ENCODE measurements around the gene SAT2. TPM values are rescaled to one million over a fixed set of nuclear protein-coding genes. Genes with fewer than 3 reads are reported as not detected.

SAT2 gene
- total and polyA plus RNA-seq, 5 donors, result 85.1 to 141 (median 100) TPM

DNA sequence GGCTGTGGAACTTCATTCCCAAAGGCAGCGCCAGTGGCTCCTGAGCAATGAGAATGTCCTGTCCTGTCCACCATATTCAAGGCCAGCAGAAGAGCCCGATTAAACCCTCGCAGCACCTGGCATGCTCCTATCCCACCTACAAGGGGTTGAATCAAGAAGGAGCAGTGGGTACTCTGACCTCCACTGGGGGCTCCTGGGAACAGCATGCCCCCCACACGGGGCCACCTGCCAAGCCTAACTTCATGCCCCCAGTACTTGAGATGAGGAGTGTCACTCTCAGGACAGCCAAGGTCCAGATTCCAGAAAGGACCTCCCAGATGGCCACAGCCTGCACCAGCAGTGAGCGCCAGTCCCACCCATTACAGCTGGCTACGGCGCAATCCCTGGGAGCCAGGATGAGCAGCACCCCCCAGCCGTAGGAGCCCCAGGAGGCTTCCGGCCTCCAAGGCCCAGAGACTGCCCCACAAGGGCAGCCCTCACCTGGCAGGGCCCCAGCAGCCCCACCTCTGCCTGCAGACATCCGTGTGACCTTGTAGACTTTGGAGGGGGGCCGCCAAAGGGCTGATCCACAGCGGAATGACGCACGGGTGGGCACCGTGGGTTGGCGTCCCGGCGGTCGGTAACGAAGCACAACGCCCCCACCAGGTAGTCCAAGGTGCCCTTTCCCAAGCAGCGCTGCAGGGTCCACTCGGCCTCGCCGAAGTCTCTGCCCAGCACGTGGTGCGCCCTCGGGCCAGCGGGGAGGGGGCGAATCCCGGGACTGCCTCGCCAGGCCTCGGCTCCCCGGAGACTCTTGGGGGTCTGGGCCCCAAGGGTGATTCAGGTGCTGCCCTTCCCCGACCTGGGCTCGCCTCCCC is 45.0 kb downstream of the SAT2 start:
- peaks cover 19% of the 10 kb centered on the region for H3K4me1 ChIP-seq (ENCODE audit: control insufficient read depth, insufficient read depth, low read length)

DNA sequence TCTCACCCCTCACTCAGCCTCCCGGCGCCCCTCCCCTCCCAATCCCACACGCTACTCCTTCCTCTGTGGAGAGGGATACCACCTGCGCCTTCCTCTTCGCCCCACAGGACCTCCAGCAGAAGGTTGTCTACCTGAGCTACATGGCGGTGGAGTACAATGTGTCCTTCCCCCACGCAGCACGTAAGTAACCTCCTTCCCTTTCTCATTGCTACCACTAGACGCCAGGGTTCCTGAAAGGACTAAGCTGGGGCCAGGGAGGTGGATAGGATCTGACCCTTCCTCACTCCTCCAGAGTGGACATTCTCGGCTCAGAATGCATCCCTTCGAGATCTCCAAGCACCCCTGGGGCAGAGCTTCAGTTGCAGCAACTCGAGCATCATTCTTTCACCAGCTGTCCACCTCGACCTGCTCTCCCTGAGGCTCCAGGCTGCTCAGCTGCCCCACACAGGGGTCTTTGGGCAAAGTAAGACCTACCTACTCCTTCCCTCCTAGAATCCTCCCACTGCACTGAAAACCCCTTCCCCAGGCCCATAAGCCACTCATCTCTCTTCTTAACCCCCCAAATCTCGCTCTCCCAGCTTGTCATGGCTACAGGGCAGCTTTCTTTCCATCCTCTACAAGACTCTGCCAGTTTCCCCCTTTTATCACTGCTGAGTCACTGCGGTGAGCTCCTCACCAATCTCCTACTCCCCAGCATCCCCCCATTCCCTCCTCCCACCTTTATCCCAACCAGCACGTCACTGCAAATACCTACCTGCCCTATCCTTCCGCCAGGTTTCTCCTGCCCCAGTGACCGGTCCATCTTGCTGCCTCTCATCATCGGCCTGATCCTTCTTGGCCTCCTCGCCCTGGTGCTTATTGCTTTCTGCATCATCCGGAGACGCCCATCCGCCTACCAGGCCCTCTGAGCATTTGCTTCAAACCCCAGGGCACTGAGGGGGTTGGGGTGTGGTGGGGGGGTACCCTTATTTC is 46.7 kb downstream of the SAT2 start:
- H3K9me3 ChIP-seq (ENCODE audit: control insufficient read depth, low read length), result no peaks in the 10 kb centered on the region
- ATAC-seq (no peak), DNase-seq (no peak)
- 77% methylated on average over 23 of the region's 23 CpGs for WGBS
- no peaks in the 10 kb centered on the region for H3K27me3 ChIP-seq (ENCODE audit: control insufficient read depth, insufficient read depth)
- H3K4me1 ChIP-seq (ENCODE audit: control insufficient read depth, insufficient read depth, low read length), result peaks cover 19% of the 10 kb centered on the region
- intact Hi-C loops (cut with DNase I), result loop anchor here in 2 of 4 donors (10.0 kb wide), 2 partner anchors 104 to 226 kb away; partner anchors contain the start of genes KCTD11 (in 1 of the 2), TMEM95 (in 1 of the 2), TP53 (in 1 of the 2) and WRAP53 (in 1 of the 2)
- H3K27ac ChIP-seq (ENCODE audit: low read length), result peak overlapping the region; percentile 5
- H3K4me3 ChIP-seq (ENCODE audit: low read length), result no peak overlapping the region

More for the DNA sequence above, 45.0 kb downstream of the SAT2 start:
- no peaks in the 10 kb centered on the region for H3K27me3 ChIP-seq (ENCODE audit: control insufficient read depth, insufficient read depth)
- peak; percentile 50 to 83 (median 78) for DNase-seq
- H3K4me3 ChIP-seq (ENCODE audit: low read length), result peak overlapping the region; percentile 3
- intact Hi-C loops (cut with DNase I), result loop anchor here in 2 of 4 donors (10.0 kb wide), 2 partner anchors 102 to 228 kb away; partner anchors contain the start of genes KCTD11 (in 1 of the 2), TMEM95 (in 1 of the 2), TP53 (in 1 of the 2) and WRAP53 (in 1 of the 2)
- WGBS, result 86% methylated on average over 36 of the region's 36 CpGs
- ATAC-seq, result peak in 1 of 2 donors; percentile 0
- H3K27ac ChIP-seq (ENCODE audit: low read length), result peak overlapping the region; percentile 73
- H3K9me3 ChIP-seq (ENCODE audit: control insufficient read depth, low read length), result no peaks in the 10 kb centered on the region

DNA sequence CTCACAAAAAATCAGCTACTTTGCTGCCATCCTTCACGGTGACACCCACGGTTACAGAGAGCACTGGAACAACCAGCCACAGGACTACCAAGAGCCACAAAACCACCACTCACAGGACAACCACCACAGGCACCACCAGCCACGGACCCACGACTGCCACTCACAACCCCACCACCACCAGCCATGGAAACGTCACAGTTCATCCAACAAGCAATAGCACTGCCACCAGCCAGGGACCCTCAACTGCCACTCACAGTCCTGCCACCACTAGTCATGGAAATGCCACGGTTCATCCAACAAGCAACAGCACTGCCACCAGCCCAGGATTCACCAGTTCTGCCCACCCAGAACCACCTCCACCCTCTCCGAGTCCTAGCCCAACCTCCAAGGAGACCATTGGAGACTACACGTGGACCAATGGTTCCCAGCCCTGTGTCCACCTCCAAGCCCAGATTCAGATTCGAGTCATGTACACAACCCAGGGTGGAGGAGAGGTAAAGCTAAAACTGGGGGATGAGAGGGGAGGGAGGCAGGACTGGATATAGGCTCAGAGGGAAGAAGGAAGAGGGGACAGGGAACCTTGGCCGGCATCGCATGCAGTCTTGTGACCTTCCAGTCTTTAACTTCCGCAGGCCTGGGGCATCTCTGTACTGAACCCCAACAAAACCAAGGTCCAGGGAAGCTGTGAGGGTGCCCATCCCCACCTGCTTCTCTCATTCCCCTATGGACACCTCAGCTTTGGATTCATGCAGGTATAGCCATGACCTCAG is 47.6 kb downstream of the SAT2 start:
- peaks cover 22% of the 10 kb centered on the region for H3K4me1 ChIP-seq (ENCODE audit: control insufficient read depth, insufficient read depth, low read length)
- peak overlapping the region; percentile 68 for H3K27ac ChIP-seq (ENCODE audit: low read length)
- intact Hi-C loops (cut with DNase I), result loop anchor here in 2 of 4 donors (10.0 kb wide), 2 partner anchors 105 to 225 kb away; partner anchors contain the start of genes KCTD11 (in 1 of the 2), TMEM95 (in 1 of the 2), TP53 (in 1 of the 2) and WRAP53 (in 1 of the 2)

DNA sequence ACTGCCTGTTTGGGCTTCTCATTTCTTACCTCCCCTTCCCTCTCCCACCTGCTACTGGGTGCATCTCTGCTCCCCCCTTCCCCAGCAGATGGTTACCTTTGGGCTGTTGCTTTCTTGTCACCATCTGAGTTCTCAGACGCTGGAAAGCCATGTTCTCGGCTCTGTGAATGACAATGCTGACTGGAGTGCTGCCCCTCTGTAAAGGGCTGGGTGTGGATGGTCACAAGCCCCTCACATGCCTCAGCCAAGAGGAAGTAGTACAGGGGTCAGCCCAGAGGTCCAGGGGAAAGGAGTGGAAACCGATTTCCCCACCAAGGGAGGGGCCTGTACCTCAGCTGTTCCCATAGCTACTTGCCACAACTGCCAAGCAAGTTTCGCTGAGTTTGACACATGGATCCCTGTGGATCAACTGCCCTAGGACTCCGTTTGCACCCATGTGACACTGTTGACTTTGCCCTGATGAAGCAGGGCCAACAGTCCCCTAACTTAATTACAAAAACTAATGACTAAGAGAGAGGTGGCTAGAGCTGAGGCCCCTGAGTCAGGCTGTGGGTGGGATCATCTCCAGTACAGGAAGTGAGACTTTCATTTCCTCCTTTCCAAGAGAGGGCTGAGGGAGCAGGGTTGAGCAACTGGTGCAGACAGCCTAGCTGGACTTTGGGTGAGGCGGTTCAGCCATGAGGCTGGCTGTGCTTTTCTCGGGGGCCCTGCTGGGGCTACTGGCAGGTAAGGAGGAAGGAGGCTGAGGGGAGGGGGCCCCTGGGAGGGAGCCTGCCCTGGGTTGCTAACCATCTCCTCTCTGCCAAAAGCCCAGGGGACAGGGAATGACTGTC is 48.4 kb downstream of the SAT2 start, which contains the start of gene CD68:
Gene CD68 (plus strand): TSS at position 638 of the 833 bp plus-strand sequence. CDS start 40 bp downstream, at position 678.
- WGBS, result 19% methylated on average over 7 of the region's 7 CpGs
- no peaks in the 10 kb centered on the region for H3K9me3 ChIP-seq (ENCODE audit: control insufficient read depth, low read length)
- peak within 1 kb of the TSS; percentile 68 for H3K27ac ChIP-seq (ENCODE audit: low read length)
- intact Hi-C loops (cut with DNase I), result no loop called here
- ATAC-seq (peak; percentile 54 to 68), DNase-seq (peak; percentile 76 to 81 (median 80))
- no peaks in the 10 kb centered on the region for H3K27me3 ChIP-seq (ENCODE audit: control insufficient read depth, insufficient read depth)
- H3K4me3 ChIP-seq (ENCODE audit: low read length), result no peak within 1 kb of the TSS
- peaks cover 22% of the 10 kb centered on the region for H3K4me1 ChIP-seq (ENCODE audit: control insufficient read depth, insufficient read depth, low read length)

More for the DNA sequence above, 47.6 kb downstream of the SAT2 start:
- Histone ChIP-seq H3K9me3 (ENCODE audit: control insufficient read depth, low read length) (no peaks in the 10 kb centered on the region), H3K4me3 (ENCODE audit: low read length) (no peak overlapping the region), H3K27me3 (ENCODE audit: control insufficient read depth, insufficient read depth) (no peaks in the 10 kb centered on the region)
- DNase-seq, result no peak
- ATAC-seq, result no peak
- WGBS, result 64% methylated on average over 12 of the region's 12 CpGs

DNA sequence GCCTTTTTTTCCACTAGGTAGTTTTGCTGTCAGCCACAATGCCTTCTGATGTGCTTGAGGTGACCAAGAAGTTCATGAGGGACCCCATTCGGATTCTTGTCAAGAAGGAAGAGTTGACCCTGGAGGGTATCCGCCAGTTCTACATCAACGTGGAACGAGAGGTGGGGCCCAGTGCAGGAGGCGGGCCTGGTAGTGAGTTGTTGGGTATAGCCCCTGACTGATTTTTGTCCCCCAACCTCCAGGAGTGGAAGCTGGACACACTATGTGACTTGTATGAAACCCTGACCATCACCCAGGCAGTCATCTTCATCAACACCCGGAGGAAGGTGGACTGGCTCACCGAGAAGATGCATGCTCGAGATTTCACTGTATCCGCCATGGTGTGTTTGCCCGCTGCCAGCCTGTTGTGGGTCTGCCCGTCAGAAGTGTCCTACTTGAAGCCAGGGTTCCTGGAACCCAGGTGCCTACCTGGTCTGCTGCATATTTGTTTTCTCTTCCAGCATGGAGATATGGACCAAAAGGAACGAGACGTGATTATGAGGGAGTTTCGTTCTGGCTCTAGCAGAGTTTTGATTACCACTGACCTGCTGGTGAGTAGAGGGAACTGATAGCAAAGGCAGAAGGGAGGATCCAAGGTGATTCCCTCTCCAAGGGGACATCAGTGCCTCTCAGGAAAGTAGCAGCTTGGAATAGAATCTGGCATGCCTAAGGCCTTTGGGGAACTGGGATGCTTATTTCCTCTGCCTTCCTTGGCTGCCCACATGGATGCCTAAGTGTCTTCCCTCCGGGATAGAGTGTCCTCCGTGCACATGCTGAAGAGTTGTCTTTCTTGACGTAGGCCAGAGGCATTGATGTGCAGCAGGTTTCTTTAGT is 50.1 kb downstream of the SAT2 start:
- ATAC-seq (no peak), DNase-seq (no peak)
- H3K4me1 ChIP-seq (ENCODE audit: control insufficient read depth, insufficient read depth, low read length), result peaks cover 15% of the 10 kb centered on the region
- intact Hi-C loops (cut with DNase I), result no loop called here
- WGBS, result 76% methylated on average over 17 of the region's 17 CpGs
- H3K27ac ChIP-seq (ENCODE audit: low read length), result no peak overlapping the region
- H3K4me3 ChIP-seq (ENCODE audit: low read length), result no peak overlapping the region
- no peaks in the 10 kb centered on the region for H3K27me3 ChIP-seq (ENCODE audit: control insufficient read depth, insufficient read depth)
- H3K9me3 ChIP-seq (ENCODE audit: control insufficient read depth, low read length), result no peaks in the 10 kb centered on the region

DNA sequence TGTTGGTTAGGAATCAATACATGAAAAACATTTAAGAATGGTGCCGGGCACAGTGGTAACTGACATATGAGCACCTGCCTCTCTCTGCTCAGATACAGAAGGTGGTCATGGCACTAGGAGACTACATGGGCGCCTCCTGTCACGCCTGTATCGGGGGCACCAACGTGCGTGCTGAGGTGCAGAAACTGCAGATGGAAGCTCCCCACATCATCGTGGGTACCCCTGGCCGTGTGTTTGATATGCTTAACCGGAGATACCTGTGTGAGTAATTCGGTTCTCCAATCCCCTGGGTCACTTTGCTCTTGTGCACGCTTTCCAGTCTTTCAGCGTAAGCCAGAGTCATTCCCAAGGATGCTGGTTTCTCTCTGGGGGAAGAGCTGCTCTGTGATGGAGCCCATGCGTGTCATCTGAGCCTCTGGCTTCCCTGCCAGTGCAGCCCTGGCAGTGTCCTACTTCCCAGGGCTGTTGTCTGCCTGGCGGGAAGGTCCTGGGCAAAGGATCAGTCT is 51.1 kb downstream of the SAT2 start:
- intact Hi-C loops (cut with DNase I), result no loop called here
- H3K27ac ChIP-seq (ENCODE audit: low read length), result no peak overlapping the region
- no peaks in the 10 kb centered on the region for H3K9me3 ChIP-seq (ENCODE audit: control insufficient read depth, low read length)
- 78% methylated on average over 14 of the region's 14 CpGs for WGBS
- H3K4me1 ChIP-seq (ENCODE audit: control insufficient read depth, insufficient read depth, low read length), result peaks cover 12% of the 10 kb centered on the region
- H3K27me3 ChIP-seq (ENCODE audit: control insufficient read depth, insufficient read depth), result no peaks in the 10 kb centered on the region
- DNase-seq (no peak), ATAC-seq (no peak)
- H3K4me3 ChIP-seq (ENCODE audit: low read length), result no peak overlapping the region

Other genes with a start within 250 kb of the SAT2 start
- 1 to 10 TPM; 2.1 to 3.6 (median 3.4) TPM for gene TNK1, start 246.7 kb downstream of the SAT2 start, total RNA-seq
- 1.7 TPM for gene TNK1, start 246.7 kb downstream of the SAT2 start, polyA plus RNA-seq
- gene PLSCR3, start 233.3 kb downstream of the SAT2 start, total RNA-seq, result 10 to 100 TPM; 19.8 to 25.0 (median 22.9) TPM
- 25.9 TPM for gene PLSCR3, start 233.3 kb downstream of the SAT2 start, polyA plus RNA-seq
- 100 to 1,000 TPM in 1 of 4 donors, 10 to 100 TPM in 3; 79.6 to 105 (median 97.3) TPM for gene TMEM256, start 223.7 kb downstream of the SAT2 start, total RNA-seq
- 210 TPM for gene TMEM256, start 223.7 kb downstream of the SAT2 start, polyA plus RNA-seq
- gene NLGN2, start 220.0 kb downstream of the SAT2 start, total RNA-seq, result 10 to 100 TPM; 10.7 to 15.7 (median 14.1) TPM
- 6.9 TPM for gene NLGN2, start 220.0 kb downstream of the SAT2 start, polyA plus RNA-seq
- gene SPEM1, start 207.5 kb downstream of the SAT2 start, total RNA-seq, result not detected
- not detected for gene SPEM1, start 207.5 kb downstream of the SAT2 start, polyA plus RNA-seq
- gene SPEM2, start 202.2 kb downstream of the SAT2 start, total RNA-seq, result not detected
- gene SPEM2, start 202.2 kb downstream of the SAT2 start, polyA plus RNA-seq, result not detected
- not detected for gene SPEM3, start 199.0 kb downstream of the SAT2 start, total RNA-seq
- not detected for gene SPEM3, start 199.0 kb downstream of the SAT2 start, polyA plus RNA-seq
- gene TMEM102, start 192.4 kb downstream of the SAT2 start, total RNA-seq, result 1 to 10 TPM; 2.2 to 2.5 (median 2.3) TPM
- gene TMEM102, start 192.4 kb downstream of the SAT2 start, polyA plus RNA-seq, result 2.1 TPM
- 10 to 100 TPM; 13.9 to 34.8 (median 23.9) TPM for gene FGF11, start 188.3 kb downstream of the SAT2 start, total RNA-seq
- 31.7 TPM for gene FGF11, start 188.3 kb downstream of the SAT2 start, polyA plus RNA-seq
- gene CHRNB1, start 182.8 kb downstream of the SAT2 start, total RNA-seq, result 10 to 100 TPM; 11.4 to 15.6 (median 13.1) TPM
- 16.1 TPM for gene CHRNB1, start 182.8 kb downstream of the SAT2 start, polyA plus RNA-seq
- gene ZBTB4, start 148.2 kb downstream of the SAT2 start, total RNA-seq, result 10 to 100 TPM; 73.6 to 86.2 (median 82.2) TPM
- gene ZBTB4, start 148.2 kb downstream of the SAT2 start, polyA plus RNA-seq, result 41.7 TPM
- gene SLC35G6, start 146.4 kb downstream of the SAT2 start, total RNA-seq, result not detected
- not detected for gene SLC35G6, start 146.4 kb downstream of the SAT2 start, polyA plus RNA-seq
- 10 to 100 TPM; 41.9 to 51.4 (median 47.4) TPM for gene POLR2A, start 143.5 kb downstream of the SAT2 start, total RNA-seq
- 22.3 TPM for gene POLR2A, start 143.5 kb downstream of the SAT2 start, polyA plus RNA-seq
- 10 to 100 TPM; 42.9 to 52.0 (median 47.5) TPM for gene TNFSF12, start 78.8 kb downstream of the SAT2 start, total RNA-seq
- gene TNFSF12, start 78.8 kb downstream of the SAT2 start, polyA plus RNA-seq, result 58.4 TPM
- gene TNFSF13, start 69.1 kb downstream of the SAT2 start, total RNA-seq, result 10 to 100 TPM; 14.6 to 19.9 (median 15.7) TPM
- gene TNFSF13, start 69.1 kb downstream of the SAT2 start, polyA plus RNA-seq, result 15.3 TPM
- 10 to 100 TPM; 27.2 to 37.2 (median 34.2) TPM for gene SENP3, start 65.9 kb downstream of the SAT2 start, total RNA-seq
- 45.2 TPM for gene SENP3, start 65.9 kb downstream of the SAT2 start, polyA plus RNA-seq
- gene CD68, start 48.2 kb downstream of the SAT2 start, total RNA-seq, result 10 to 100 TPM; 34.6 to 45.6 (median 44.1) TPM
- 19.4 TPM for gene CD68, start 48.2 kb downstream of the SAT2 start, polyA plus RNA-seq
- 10 to 100 TPM; 19.3 to 32.7 (median 29.4) TPM for gene MPDU1, start 44.0 kb downstream of the SAT2 start, total RNA-seq
- 43.7 TPM for gene MPDU1, start 44.0 kb downstream of the SAT2 start, polyA plus RNA-seq
- 1 to 10 TPM; 5.4 to 6.2 (median 5.9) TPM for gene SOX15, start 37.7 kb downstream of the SAT2 start, total RNA-seq
- gene SOX15, start 37.7 kb downstream of the SAT2 start, polyA plus RNA-seq, result 7.0 TPM
- 100 to 1,000 TPM in 1 of 4 donors, 10 to 100 TPM in 3; 78.9 to 109 (median 87.2) TPM for gene FXR2, start 12.9 kb downstream of the SAT2 start, total RNA-seq
- 79.3 TPM for gene FXR2, start 12.9 kb downstream of the SAT2 start, polyA plus RNA-seq
- gene SHBG, start 2.3 kb upstream of the SAT2 start, total RNA-seq, result 1 to 10 TPM in 1 of 4 donors, under 1 TPM in 2, not detected in 1; 0.71 to 1.2 (median 0.82) TPM
- gene SHBG, start 2.3 kb upstream of the SAT2 start, polyA plus RNA-seq, result 0.57 TPM
- gene ATP1B2, start 23.1 kb upstream of the SAT2 start, total RNA-seq, result 10 to 100 TPM in 1 of 4 donors, 1 to 10 TPM in 3; 3.1 to 10.2 (median 5.3) TPM
- gene ATP1B2, start 23.1 kb upstream of the SAT2 start, polyA plus RNA-seq, result 2.8 TPM
- gene TP53, start 59.7 kb upstream of the SAT2 start, total RNA-seq, result 10 to 100 TPM; 13.2 to 16.3 (median 14.2) TPM
- gene TP53, start 59.7 kb upstream of the SAT2 start, polyA plus RNA-seq, result 6.1 TPM
- 1 to 10 TPM; 4.0 to 6.3 (median 4.9) TPM for gene WRAP53, start 60.7 kb upstream of the SAT2 start, total RNA-seq
- gene WRAP53, start 60.7 kb upstream of the SAT2 start, polyA plus RNA-seq, result 5.1 TPM
- gene EFNB3, start 77.4 kb upstream of the SAT2 start, total RNA-seq, result under 1 TPM; 0.31 to 0.97 (median 0.54) TPM
- gene EFNB3, start 77.4 kb upstream of the SAT2 start, polyA plus RNA-seq, result 0.59 TPM
- under 1 TPM in 3 of 4 donors, not detected in 1; 0.03 to 0.22 (median 0.06) TPM for gene DNAH2, start 89.9 kb upstream of the SAT2 start, total RNA-seq
- 0.11 TPM for gene DNAH2, start 89.9 kb upstream of the SAT2 start, polyA plus RNA-seq
- gene KDM6B, start 206.4 kb upstream of the SAT2 start, total RNA-seq, result 10 to 100 TPM; 25.7 to 28.1 (median 27.5) TPM
- gene KDM6B, start 206.4 kb upstream of the SAT2 start, polyA plus RNA-seq, result 18.6 TPM
- 10 to 100 TPM in 3 of 4 donors, 1 to 10 TPM in 1; 9.0 to 24.6 (median 16.3) TPM for gene TMEM88, start 227.2 kb upstream of the SAT2 start, total RNA-seq
- 74.5 TPM for gene TMEM88, start 227.2 kb upstream of the SAT2 start, polyA plus RNA-seq
- gene NAA38, start 229.7 kb upstream of the SAT2 start, total RNA-seq, result 100 to 1,000 TPM in 1 of 4 donors, 10 to 100 TPM in 3; 59.9 to 103 (median 95.6) TPM
- gene NAA38, start 229.7 kb upstream of the SAT2 start, polyA plus RNA-seq, result 160 TPM
- gene CYB5D1, start 230.2 kb upstream of the SAT2 start, total RNA-seq, result 10 to 100 TPM; 12.6 to 16.2 (median 15.4) TPM
- 12.1 TPM for gene CYB5D1, start 230.2 kb upstream of the SAT2 start, polyA plus RNA-seq